CD4-positive, alpha-beta T cell (primary cell): ENCODE data around the gene MET. TPM values are rescaled to one million over a fixed set of nuclear protein-coding genes. Genes with fewer than 3 reads are reported as not detected.

Experiments used
- ATAC-seq: fragments of 200-7000 bp; cut with Tn5 transposase; one replicate; pipeline ENCODE4 v1.10.0; 2022; ENCODE audit warnings: mild to moderate bottlenecking; ENCODE audit not compliant: poor library complexity
- CTCF ChIA-PET: fragments of 350-600 bp; sonication (Branson Sonifier 250); formaldehyde crosslinking; loops from one replicate; lab custom pipeline; 2021; ENCODE audit warnings: antibody characterized with exemption, inconsistent platforms; lab: Charles Lee
- POLR2A ChIA-PET: fragments of 350-600 bp; sonication (Branson Sonifier 250); formaldehyde crosslinking; loops from one replicate; lab custom pipeline; 2021; ENCODE audit warnings: antibody characterized with exemption, inconsistent platforms; lab: Charles Lee
- DNase-seq, 14 experiments: peaks; one replicate each; pipeline ENCODE4 v3.0.0-alpha.2; 2013 to 2020; ENCODE audit warnings: mixed read lengths in 2 of 14
- H3K27ac ChIP-seq, 2 donors: one replicate each; pipeline versions ENCODE4 v1.5.1 to v1.7.0; 2013; ENCODE audit warnings: low read length in 2 of 2, low read depth in 1 of 2, mild to moderate bottlenecking in 1 of 2
- H3K27me3 ChIP-seq, 2 experiments: 1 replicate in 1 of 2; 2 replicates in 1 of 2; pipeline versions ENCODE4 v1.6.1 to v1.7.0; 2013; ENCODE audit warnings: low read length in 2 of 2, control low read depth in 1 of 2, mild to moderate bottlenecking in 1 of 2, moderate library complexity in 1 of 2; ENCODE audit not compliant: insufficient read depth in 2 of 2, control insufficient read depth in 1 of 2
- H3K36me3 ChIP-seq: one replicate; pipeline ENCODE4 v1.6.1; 2013; ENCODE audit warnings: low read length, control low read depth; ENCODE audit not compliant: insufficient read depth
- H3K4me1 ChIP-seq: one replicate; pipeline ENCODE4 v1.6.1; 2013; ENCODE audit warnings: low read length, control low read depth; ENCODE audit not compliant: insufficient read depth
- H3K4me3 ChIP-seq: one replicate; pipeline ENCODE4 v1.5.1; 2013; ENCODE audit warnings: mild to moderate bottlenecking, low read length, moderate library complexity
- H3K9me3 ChIP-seq, 2 experiments: 1 replicate in 1 of 2; 2 replicates in 1 of 2; pipeline versions ENCODE4 v1.6.1 to v1.7.0; 2013; ENCODE audit warnings: low read length in 2 of 2, mild to moderate bottlenecking in 2 of 2, control low read depth in 1 of 2, moderate library complexity in 1 of 2; ENCODE audit not compliant: control insufficient read depth in 1 of 2, insufficient read depth in 1 of 2
- H3K27ac Mint-ChIP-seq: one replicate; pipeline ENCODE4 v1.8.0; 2020; ENCODE audit warnings: mixed read lengths
- H3K27me3 Mint-ChIP-seq: one replicate; pipeline ENCODE4 v1.8.0; 2021; ENCODE audit warnings: mixed read lengths
- H3K36me3 Mint-ChIP-seq: one replicate; pipeline ENCODE4 v1.8.0; 2021; ENCODE audit warnings: low read depth, mixed read lengths
- H3K4me1 Mint-ChIP-seq: one replicate; pipeline ENCODE4 v1.8.0; 2021; ENCODE audit warnings: low read depth, mixed read lengths
- H3K4me3 Mint-ChIP-seq: one replicate; pipeline ENCODE4 v1.8.0; 2020; ENCODE audit warnings: mild to moderate bottlenecking, mixed read lengths
- H3K9me3 Mint-ChIP-seq: one replicate; pipeline ENCODE4 v1.8.0; 2020; ENCODE audit warnings: mixed read lengths
- CTCF ChIP-seq: fragments of 200-600 bp; IDR thresholded peaks from one replicate; pipeline ENCODE4 v1.8.0; 2022; ENCODE audit warnings: antibody characterized with exemption, mild to moderate bottlenecking
- intact Hi-C, 2 experiments: fragments of 100-400 bp; cut with DNase I in 1 of 2; cut with micrococcal nuclease in 1 of 2; formaldehyde crosslinking; loops; one replicate each; pipeline versions ENCODE4 v1.15.1 to v1.9.0; 2023 to 2025; cut with DNase I, micrococcal nuclease
- total RNA-seq, 174 experiments: library from RNA in 2 of 174; stranded (reverse) in 2 of 174; gene quantifications; one replicate each; pipeline ENCODE4 v1.2.3 and lab custom pipeline; 2021 to 2026

Gene MET
- total RNA-seq, 2 experiments from 2014 or later: 0.14 TPM; not detected in 1

- intact Hi-C loops: no loop called here
- peaks cover 31% of the 10 kb centered on the region for H3K27me3 Mint-ChIP-seq
Measured at GRCh38 chr7:116699722-116700120, 27.7 kb downstream of the MET start.

GRCh38 chr7:116702046-116702785, 30.2 kb downstream of the MET start:
- no peaks in the 10 kb centered on the region for H3K9me3 Mint-ChIP-seq
- DNase-seq (no peak), ATAC-seq (no peak)
- no peaks in the 10 kb centered on the region for H3K36me3 Mint-ChIP-seq
- CTCF ChIA-PET: no interaction called here
- Histone ChIP-seq H3K4me3 (no peak overlapping the region), H3K36me3 (no peaks in the 10 kb centered on the region), H3K27me3 (no peaks in the 10 kb centered on the region), H3K9me3 (no peaks in the 10 kb centered on the region), H3K4me1 (no peaks in the 10 kb centered on the region), H3K27ac (no peak overlapping the region)
- no peak overlapping the region for H3K27ac Mint-ChIP-seq
- H3K4me3 Mint-ChIP-seq: no peak overlapping the region
- intact Hi-C loops: no loop called here
- POLR2A ChIA-PET: no interaction called here
- TF ChIP-seq CTCF: no peak
- H3K4me1 Mint-ChIP-seq: no peaks in the 10 kb centered on the region
- peaks cover 30% of the 10 kb centered on the region for H3K27me3 Mint-ChIP-seq

More at GRCh38 chr7:116699722-116700120, 27.7 kb downstream of the MET start:
- Histone ChIP-seq H3K27me3 (no peaks in the 10 kb centered on the region), H3K4me3 (no peak overlapping the region), H3K27ac (no peak overlapping the region), H3K4me1 (no peaks in the 10 kb centered on the region), H3K36me3 (no peaks in the 10 kb centered on the region), H3K9me3 (no peaks in the 10 kb centered on the region)
- ChIA-PET CTCF (no interaction called here), POLR2A (no interaction called here)
- Mint-ChIP-seq H3K4me3 (no peak overlapping the region), H3K9me3 (no peaks in the 10 kb centered on the region), H3K27ac (no peak overlapping the region), H3K36me3 (no peaks in the 10 kb centered on the region), H3K4me1 (no peaks in the 10 kb centered on the region)
- DNase-seq (no peak), ATAC-seq (no peak)
- TF ChIP-seq CTCF: no peak

- Histone ChIP-seq H3K36me3 (no peaks in the 10 kb centered on the region), H3K4me1 (no peaks in the 10 kb centered on the region), H3K27me3 (no peaks in the 10 kb centered on the region), H3K27ac (no peak overlapping the region), H3K4me3 (no peak overlapping the region), H3K9me3 (no peaks in the 10 kb centered on the region)
- Mint-ChIP-seq H3K27me3 (peaks cover 29% of the 10 kb centered on the region), H3K36me3 (no peaks in the 10 kb centered on the region), H3K4me3 (no peak overlapping the region), H3K4me1 (no peaks in the 10 kb centered on the region), H3K27ac (no peak overlapping the region), H3K9me3 (no peaks in the 10 kb centered on the region)
- DNase-seq (no peak), ATAC-seq (no peak)
- no peak for TF ChIP-seq CTCF
- CTCF ChIA-PET: no interaction called here
- intact Hi-C loops: no loop called here
- POLR2A ChIA-PET: no interaction called here
Measured at GRCh38 chr7:116704650-116705228, 32.7 kb downstream of the MET start.
